Dermis lymphatic vessel endothelial cell (primary cell): ENCODE data around the gene GRAMD2B. TPM values are rescaled to one million over a fixed set of nuclear protein-coding genes. Genes with fewer than 3 reads are reported as not detected.

ENCODE experiments used
- total RNA-seq: library from RNA; depleted of rRNA; stranded (reverse); fragments of >200 nt; gene quantifications from 2 replicates; pipeline ENCODE4 v1.2.1, GENCODE V29; 2014

The GRAMD2B gene
- 8.7 and 16.8 TPM in 2 replicates for total RNA-seq

GRCh38 chr5:126422994-126423788 is at the start of gene GRAMD2B:
Gene GRAMD2B, plus strand, starts transcription at chr5:126423409. Its CDS starts 198 bp downstream, at chr5:126423607.

Other genes with a start within 250 kb of the GRAMD2B start
- gene ALDH7A1, start 171.8 kb downstream of the GRAMD2B start, total RNA-seq, result 23.3 and 25.1 TPM in 2 replicates
- gene PHAX, start 177.5 kb downstream of the GRAMD2B start, total RNA-seq, result 27.1 and 44.7 TPM in 2 replicates